DND-41 (cell line): ENCODE results near the gene CEP170B.
"Not testable (repeated sequence)": the region's sequence is repeated elsewhere in the genome, so short reads cannot be mapped to it uniquely, and the experiment has no call there.

Experiments
- ATAC-seq: fragments of 200-7000 bp; cut with Tn5 transposase; 3 replicates; pipeline ENCODE4 v1.9.1; 2021; ENCODE audit warnings: low read depth; ENCODE audit not compliant: insufficient read depth
- DNase-seq: peaks from one replicate; pipeline ENCODE4 v3.0.0-alpha.2; 2020
- H2AFZ ChIP-seq: 2 replicates; pipeline ENCODE4 v1.6.0; 2012; ENCODE audit warnings: low read depth, low read length
- H3K27ac ChIP-seq: 2 replicates; pipeline ENCODE4 v1.5.1; 2012; ENCODE audit warnings: low read length, inconsistent platforms
- H3K27me3 ChIP-seq: fragments of 200-600 bp; sonication (generic); 2 replicates; pipeline ENCODE4 v1.6.0; 2012; ENCODE audit warnings: low read length, mild to moderate bottlenecking, inconsistent platforms; ENCODE audit not compliant: insufficient read depth, poor library complexity
- H3K36me3 ChIP-seq: 2 replicates; pipeline ENCODE4 v1.5.1; 2012; ENCODE audit warnings: low read length, inconsistent platforms; ENCODE audit not compliant: insufficient read depth
- H3K4me1 ChIP-seq: 2 replicates; pipeline ENCODE4 v1.5.1; 2012; ENCODE audit warnings: mild to moderate bottlenecking, low read length; ENCODE audit not compliant: insufficient read depth
- H3K4me2 ChIP-seq: 2 replicates; pipeline ENCODE4 v1.6.0; 2012; ENCODE audit warnings: mild to moderate bottlenecking, moderate library complexity, low read length, inconsistent platforms; ENCODE audit not compliant: insufficient read depth
- H3K4me3 ChIP-seq, 2 experiments: fragments of 200-600 bp in 1 of 2; shearing (Covaris generic) in 1 of 2; 2 replicates each; pipeline ENCODE4 v1.5.1; 2012 to 2016; ENCODE audit warnings: inconsistent platforms in 2 of 2, low read length in 2 of 2, mild to moderate bottlenecking in 2 of 2, low read depth in 1 of 2, moderate library complexity in 1 of 2
- H3K79me2 ChIP-seq: 2 replicates; pipeline ENCODE4 v1.6.0; 2012; ENCODE audit warnings: low read length, inconsistent platforms; ENCODE audit not compliant: insufficient read depth
- H3K9ac ChIP-seq: 2 replicates; pipeline ENCODE4 v1.6.0; 2012; ENCODE audit warnings: low read depth, mild to moderate bottlenecking, inconsistent platforms, low read length, moderate library complexity
- H3K9me3 ChIP-seq: 2 replicates; pipeline ENCODE4 v1.5.1; 2012; ENCODE audit warnings: low read length, moderate library complexity, mild to moderate bottlenecking, inconsistent platforms; ENCODE audit not compliant: insufficient read depth, severe bottlenecking
- H4K20me1 ChIP-seq: 2 replicates; pipeline ENCODE4 v1.6.0; 2012; ENCODE audit warnings: low read length; ENCODE audit not compliant: insufficient read depth
- EZH2 ChIP-seq: IDR thresholded peaks from 3 replicates; pipeline ENCODE4 v1.6.1; 2012; ENCODE audit warnings: borderline replicate concordance, low read depth, mild to moderate bottlenecking, moderate library complexity, low read length, inconsistent platforms; ENCODE audit not compliant: severe bottlenecking
- TF ChIP-seq, protein P1 (sequence below): IDR thresholded peaks from 2 replicates; pipeline ENCODE4 v1.5.1; 2012; ENCODE audit warnings: borderline replicate concordance, low read length, moderate library complexity, mild to moderate bottlenecking; ENCODE audit not compliant: poor library complexity, severe bottlenecking; ENCODE audit errors: extremely low read depth

The CEP170B gene

DNA sequence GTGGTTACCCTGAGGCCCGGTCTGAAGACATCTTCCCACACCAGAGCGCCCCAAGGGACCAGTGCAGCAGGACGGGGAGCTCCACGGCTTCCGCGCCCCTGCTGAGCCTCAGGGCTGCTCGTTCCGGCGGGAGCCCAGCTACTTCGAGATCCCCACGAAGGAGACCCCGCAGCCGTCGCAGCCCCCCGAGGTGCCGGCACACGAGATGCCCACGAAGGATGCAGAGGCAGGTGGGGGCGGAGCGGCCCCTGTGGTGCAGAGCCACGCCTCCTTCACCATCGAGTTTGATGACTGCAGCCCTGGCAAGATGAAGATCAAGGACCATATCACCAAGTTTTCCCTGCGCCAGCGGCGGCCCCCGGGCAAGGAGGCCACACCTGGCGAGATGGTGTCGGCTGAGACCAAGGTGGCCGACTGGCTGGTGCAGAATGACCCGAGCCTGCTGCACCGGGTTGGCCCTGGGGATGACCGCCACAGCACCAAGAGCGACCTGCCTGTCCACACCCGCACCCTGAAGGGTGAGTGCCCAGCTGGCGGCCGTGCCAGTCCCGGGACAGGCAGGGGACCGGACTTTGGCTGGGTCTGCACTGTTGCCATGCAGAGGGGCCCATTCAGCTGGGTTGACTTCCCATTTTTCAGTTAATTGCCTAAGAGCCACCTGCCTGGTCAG is 18.1 kb downstream of the CEP170B start:
- no peaks in the 10 kb centered on the region for H3K27me3 ChIP-seq
- no peaks in the 10 kb centered on the region for H3K36me3 ChIP-seq
- no peaks in the 10 kb centered on the region for H3K9me3 ChIP-seq
- no peaks in the 10 kb centered on the region for H3K4me1 ChIP-seq
- no peak overlapping the region for H3K27ac ChIP-seq
- no peak overlapping the region for H3K4me2 ChIP-seq
- H3K9ac ChIP-seq, result no peak overlapping the region
- H3K4me3 ChIP-seq, result no peak overlapping the region
- ATAC-seq (no peak), DNase-seq (no peak)
- H4K20me1 ChIP-seq, result peaks cover 4% of the 10 kb centered on the region
- TF ChIP-seq EZH2, result no peak
- TF ChIP-seq, protein P1, sequence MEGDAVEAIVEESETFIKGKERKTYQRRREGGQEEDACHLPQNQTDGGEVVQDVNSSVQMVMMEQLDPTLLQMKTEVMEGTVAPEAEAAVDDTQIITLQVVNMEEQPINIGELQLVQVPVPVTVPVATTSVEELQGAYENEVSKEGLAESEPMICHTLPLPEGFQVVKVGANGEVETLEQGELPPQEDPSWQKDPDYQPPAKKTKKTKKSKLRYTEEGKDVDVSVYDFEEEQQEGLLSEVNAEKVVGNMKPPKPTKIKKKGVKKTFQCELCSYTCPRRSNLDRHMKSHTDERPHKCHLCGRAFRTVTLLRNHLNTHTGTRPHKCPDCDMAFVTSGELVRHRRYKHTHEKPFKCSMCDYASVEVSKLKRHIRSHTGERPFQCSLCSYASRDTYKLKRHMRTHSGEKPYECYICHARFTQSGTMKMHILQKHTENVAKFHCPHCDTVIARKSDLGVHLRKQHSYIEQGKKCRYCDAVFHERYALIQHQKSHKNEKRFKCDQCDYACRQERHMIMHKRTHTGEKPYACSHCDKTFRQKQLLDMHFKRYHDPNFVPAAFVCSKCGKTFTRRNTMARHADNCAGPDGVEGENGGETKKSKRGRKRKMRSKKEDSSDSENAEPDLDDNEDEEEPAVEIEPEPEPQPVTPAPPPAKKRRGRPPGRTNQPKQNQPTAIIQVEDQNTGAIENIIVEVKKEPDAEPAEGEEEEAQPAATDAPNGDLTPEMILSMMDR, result no peak
- no peaks in the 10 kb centered on the region for H3K79me2 ChIP-seq
- no peak overlapping the region for H2AFZ ChIP-seq

DNA sequence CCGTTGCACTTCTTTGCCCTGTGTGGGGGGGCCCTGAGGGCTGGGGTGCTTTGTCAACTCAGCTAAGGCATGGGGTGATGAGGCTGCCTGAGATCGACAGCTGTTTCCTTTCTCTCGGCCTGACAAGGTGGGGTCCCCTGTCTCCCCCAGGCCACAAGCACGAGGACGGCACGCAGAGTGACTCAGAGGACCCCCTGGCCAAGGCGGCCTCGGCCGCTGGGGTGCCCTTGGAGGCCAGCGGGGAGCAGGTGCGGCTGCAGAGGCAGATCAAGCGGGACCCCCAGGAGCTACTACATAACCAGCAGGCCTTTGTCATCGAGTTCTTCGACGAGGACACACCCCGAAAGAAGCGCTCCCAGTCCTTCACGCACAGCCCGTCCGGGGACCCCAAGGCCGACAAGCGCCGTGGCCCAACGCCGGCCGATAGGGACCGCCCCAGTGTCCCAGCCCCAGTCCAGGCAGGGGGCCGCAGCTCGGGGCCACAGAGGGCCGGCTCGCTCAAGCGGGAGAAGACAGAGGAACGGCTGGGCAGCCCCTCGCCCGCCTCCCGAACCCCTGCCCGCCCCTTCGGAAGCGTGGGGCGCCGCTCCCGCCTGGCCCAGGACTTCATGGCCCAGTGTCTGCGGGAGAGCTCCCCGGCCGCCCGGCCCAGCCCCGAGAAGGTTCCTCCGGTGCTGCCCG is 18.8 kb downstream of the CEP170B start:
- no peaks in the 10 kb centered on the region for H3K9me3 ChIP-seq
- peaks cover 4% of the 10 kb centered on the region for H4K20me1 ChIP-seq
- no peaks in the 10 kb centered on the region for H3K36me3 ChIP-seq
- H3K4me1 ChIP-seq, result no peaks in the 10 kb centered on the region
- H3K9ac ChIP-seq, result no peak overlapping the region
- TF ChIP-seq EZH2, result no peak
- TF ChIP-seq, protein P1, result no peak
- H3K4me3 ChIP-seq, result no peak overlapping the region
- no peaks in the 10 kb centered on the region for H3K27me3 ChIP-seq
- H3K27ac ChIP-seq, result no peak overlapping the region
- H3K4me2 ChIP-seq, result no peak overlapping the region
- ATAC-seq (no peak), DNase-seq (no peak)
- H3K79me2 ChIP-seq, result no peaks in the 10 kb centered on the region
- H2AFZ ChIP-seq, result no peak overlapping the region

DNA sequence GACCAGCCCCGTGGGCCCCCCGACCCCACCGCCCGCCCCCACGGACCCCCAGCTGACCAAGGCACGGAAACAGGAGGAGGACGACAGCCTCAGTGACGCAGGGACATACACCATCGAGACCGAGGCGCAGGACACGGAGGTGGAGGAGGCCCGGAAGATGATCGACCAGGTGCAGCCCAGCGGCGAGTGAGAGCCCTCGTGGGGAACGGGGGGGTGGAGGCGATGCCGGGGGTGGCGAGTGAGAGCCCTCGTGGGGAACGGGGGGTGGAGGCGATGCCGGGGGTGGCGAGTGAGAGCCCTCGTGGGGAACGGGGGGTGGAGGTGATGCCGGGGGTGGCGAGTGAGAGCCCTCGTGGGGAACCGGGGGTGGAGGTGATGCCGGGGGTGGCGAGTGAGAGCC is 19.3 kb downstream of the CEP170B start:
- H2AFZ ChIP-seq, H3K4me1 ChIP-seq, H3K27ac ChIP-seq, H3K9me3 ChIP-seq, ATAC-seq, H4K20me1 ChIP-seq, H3K36me3 ChIP-seq, H3K4me2 ChIP-seq, H3K9ac ChIP-seq, DNase-seq, H3K79me2 ChIP-seq, H3K27me3 ChIP-seq, H3K4me3 ChIP-seq: not testable (repeated sequence)
